Pancreas (tissue), 10 donors: ENCODE measurements around the gene MAP2K5. TPM values are rescaled to one million over a fixed set of nuclear protein-coding genes. Genes with fewer than 3 reads are reported as not detected.
A peak's percentile ranks its signal among the peaks of the same experiment; 100 is the strongest.

ENCODE experiments used
- ATAC-seq, 4 donors: fragments of 200-7000 bp; cut with Tn5 transposase; one replicate each; pipeline versions ENCODE4 v1.8.0 to v1.9.1; 2020; ENCODE audit warnings: mild to moderate bottlenecking in 4 of 4, moderate library complexity in 4 of 4
- DNase-seq, 6 donors: peaks; one replicate each; pipeline ENCODE4 v3.0.0-alpha.2; 2020
- FAIRE-seq: peaks from 2 replicates; lab custom pipeline; 2012; peaks lifted over from hg19 to GRCh38; lab: Jason Lieb, UNC
- H3K27ac ChIP-seq, 4 donors: fragments of 200-600 bp; sonication (generic); 1 replicate in 3 of 4; 2 replicates in 1 of 4; pipeline versions ENCODE4 v1.5.0 to v1.8.0; 2020
- H3K27me3 ChIP-seq, 4 donors: fragments of 200-600 bp; one replicate each; pipeline ENCODE4 v1.8.0; 2021
- H3K36me3 ChIP-seq, 3 donors: fragments of 200-600 bp; sonication (generic) in 1 of 3; one replicate each; pipeline versions ENCODE4 v1.5.0 to v1.8.0; 2020 to 2021
- H3K4me1 ChIP-seq, 3 donors: fragments of 200-600 bp; one replicate each; pipeline ENCODE4 v1.8.0; 2021
- H3K4me3 ChIP-seq, 4 donors: fragments of 200-600 bp; sonication (generic) in 2 of 4; one replicate each; pipeline versions ENCODE4 v1.5.0 to v1.8.0; 2020 to 2021
- H3K9me3 ChIP-seq, 4 donors: fragments of 200-600 bp; one replicate each; pipeline ENCODE4 v1.8.0; 2021
- WGBS, 2 donors: extraction: QIAGEN DNeasy Blood & Tissue Kit; methylation state at CpG; one replicate each; pipeline ENCODE4 v1.1.7; 2013; 5-methylcytosine and 5-hydroxymethylcytosine counted together
- intact Hi-C, 3 donors: fragments of 100-400 bp; cut with DNase I; formaldehyde crosslinking; loops; one replicate each; pipeline versions ENCODE4 v1.11.1 to v1.14.2; 2022
- polyA plus RNA-seq, 2 donors: library from polyadenylated mRNA; stranded (reverse); fragments of 200-250 nt; gene quantifications; one replicate each; pipeline ENCODE4 v1.2.3, GENCODE V29; 2013
- total RNA-seq, 6 donors: library from RNA; stranded (reverse); fragmentation: NEBNext Ultra II Directional in 4 of 6; extraction: Animal tissue kit (Norgen Biotek cat#: 25700) in 4 of 6; gene quantifications; one replicate each; pipeline versions ENCODE4 v1.2.1 to v1.2.4, GENCODE V29; 2021 to 2023
- TF ChIP-seq, protein P1 (sequence below), 4 donors: fragments of 200-600 bp; sonication (generic) in 3 of 4; IDR thresholded peaks; one replicate each; pipeline versions ENCODE4 v1.5.0 to v1.8.0; 2021; ENCODE audit warnings: antibody characterized with exemption in 4 of 4
- donor health status: healthy with polysubstance abuse.
- donor health status: DM: no; HTN: no; CAD: no; lungs with moderate emphysema.
- donor health status: DM: no; HTN: no; CAD: no.
- donor health status: control.
- donor health status: control.
- donor health status: Bipolar disorder and iron deficiency.
- donor health status: DM: yes; HTN: yes; CAD: no.
- donor health status: DM: no; HTN: no; CAD: no.
- donor health status: DM: no; HTN: no; CAD: no.
- donor health status: DM: yes; HTN: yes; CAD: no.

Gene MAP2K5
- total and polyA plus RNA-seq, 8 donors: 5.5 to 14.8 (median 10.0) TPM

DNA sequence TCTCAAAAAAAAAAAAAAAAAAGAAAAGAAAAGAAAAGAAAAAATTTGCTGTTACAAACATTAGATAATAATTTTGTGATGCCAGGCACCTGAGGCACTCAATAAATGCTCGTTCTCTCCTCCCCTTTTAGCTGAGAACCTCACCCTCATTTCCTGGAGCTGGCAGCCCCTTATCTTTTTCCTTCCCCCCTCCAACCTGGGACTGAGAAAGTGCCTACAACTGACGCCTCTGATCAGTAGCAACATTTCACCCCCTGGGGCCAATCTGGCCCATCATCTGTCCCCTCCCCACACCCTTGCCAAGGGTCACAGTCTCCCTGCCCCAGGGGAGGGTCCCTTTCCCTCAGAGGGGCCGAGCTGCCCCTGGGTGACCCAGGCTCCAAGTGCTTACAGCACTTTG, 309.9 kb downstream of the MAP2K5 start:
- DNase-seq: peak in 1 of 6 donors; percentile 3
- no peak for FAIRE-seq
- TF ChIP-seq, protein P1, sequence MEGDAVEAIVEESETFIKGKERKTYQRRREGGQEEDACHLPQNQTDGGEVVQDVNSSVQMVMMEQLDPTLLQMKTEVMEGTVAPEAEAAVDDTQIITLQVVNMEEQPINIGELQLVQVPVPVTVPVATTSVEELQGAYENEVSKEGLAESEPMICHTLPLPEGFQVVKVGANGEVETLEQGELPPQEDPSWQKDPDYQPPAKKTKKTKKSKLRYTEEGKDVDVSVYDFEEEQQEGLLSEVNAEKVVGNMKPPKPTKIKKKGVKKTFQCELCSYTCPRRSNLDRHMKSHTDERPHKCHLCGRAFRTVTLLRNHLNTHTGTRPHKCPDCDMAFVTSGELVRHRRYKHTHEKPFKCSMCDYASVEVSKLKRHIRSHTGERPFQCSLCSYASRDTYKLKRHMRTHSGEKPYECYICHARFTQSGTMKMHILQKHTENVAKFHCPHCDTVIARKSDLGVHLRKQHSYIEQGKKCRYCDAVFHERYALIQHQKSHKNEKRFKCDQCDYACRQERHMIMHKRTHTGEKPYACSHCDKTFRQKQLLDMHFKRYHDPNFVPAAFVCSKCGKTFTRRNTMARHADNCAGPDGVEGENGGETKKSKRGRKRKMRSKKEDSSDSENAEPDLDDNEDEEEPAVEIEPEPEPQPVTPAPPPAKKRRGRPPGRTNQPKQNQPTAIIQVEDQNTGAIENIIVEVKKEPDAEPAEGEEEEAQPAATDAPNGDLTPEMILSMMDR (IDR thresholded peaks at IDR 0.05): no peak

DNA sequence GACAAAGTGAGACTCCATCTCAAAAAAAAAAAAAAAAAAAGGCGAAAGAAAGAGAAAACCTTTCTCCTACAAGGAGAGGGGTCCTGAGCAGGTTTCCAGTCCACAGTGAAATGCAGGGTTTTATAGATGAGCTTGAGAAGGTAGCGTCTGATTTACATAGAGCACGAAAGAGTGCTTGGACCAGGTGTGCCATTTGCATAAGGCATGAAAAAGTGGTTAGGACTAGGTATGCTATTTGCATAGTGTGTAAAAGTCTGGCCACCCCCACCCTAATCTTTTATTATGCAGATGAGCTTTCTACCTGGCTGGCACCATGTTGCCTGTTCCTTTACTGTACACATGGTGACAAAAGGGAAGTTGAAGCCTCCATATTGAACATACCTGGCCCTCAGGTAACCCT, 311.0 kb downstream of the MAP2K5 start:
- Histone ChIP-seq H3K36me3 (no peaks in the 10 kb centered on the region), H3K27ac (no peak overlapping the region), H3K27me3 (no peaks in the 10 kb centered on the region), H3K4me3 (no peak overlapping the region), H3K9me3 (no peaks in the 10 kb centered on the region), H3K4me1 (no peaks in the 10 kb centered on the region)
- ATAC-seq: no peak
- DNase-seq: peak in 1 of 6 donors; percentile 7
- FAIRE-seq: no peak
- TF ChIP-seq, protein P1 (IDR thresholded peaks at IDR 0.05): no peak
- WGBS, 2 donors: 85 to 91% methylated on average over 2 to 3 of the region's 3 CpGs
- intact Hi-C loops: no loop called here

More for the DNA sequence above, 309.9 kb downstream of the MAP2K5 start:
- Histone ChIP-seq H3K27me3 (no peaks in the 10 kb centered on the region), H3K27ac (no peak overlapping the region), H3K4me1 (no peaks in the 10 kb centered on the region), H3K9me3 (no peaks in the 10 kb centered on the region), H3K36me3 (no peaks in the 10 kb centered on the region), H3K4me3 (no peak overlapping the region)
- intact Hi-C loops: no loop called here
- 60 to 62% methylated on average over 3 of the region's 3 CpGs for WGBS, 2 donors
- no peak for ATAC-seq

DNA sequence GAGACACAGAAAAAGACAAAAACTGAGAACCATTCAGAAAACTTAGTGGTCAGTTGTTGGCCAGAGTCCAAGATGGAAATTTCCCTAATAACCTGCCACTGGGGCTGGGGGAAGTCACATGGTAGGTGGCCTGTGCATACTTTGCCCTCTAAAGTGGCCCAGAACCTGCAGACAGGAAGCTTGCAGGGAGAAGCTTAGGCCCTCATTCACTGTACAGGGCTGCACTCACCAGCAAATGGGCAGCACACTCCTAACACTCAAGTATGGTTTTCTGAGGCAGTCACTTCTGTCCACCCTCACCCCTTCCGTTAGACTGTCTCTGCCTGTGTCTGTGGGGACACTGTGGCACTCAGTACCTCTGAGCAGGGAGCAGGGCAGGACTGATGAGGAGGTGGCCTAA, 311.9 kb downstream of the MAP2K5 start:
- Histone ChIP-seq H3K36me3 (no peaks in the 10 kb centered on the region), H3K9me3 (no peaks in the 10 kb centered on the region), H3K27ac (no peak overlapping the region), H3K4me3 (no peak overlapping the region), H3K4me1 (no peaks in the 10 kb centered on the region), H3K27me3 (no peaks in the 10 kb centered on the region)
- intact Hi-C loops: no loop called here
- ATAC-seq (no peak), DNase-seq (peak in 1 of 6 donors; percentile 5), FAIRE-seq (no peak)
- TF ChIP-seq, protein P1 (IDR thresholded peaks at IDR 0.05): no peak
- 88 to 100% methylated on average over 1 of the region's 1 CpG for WGBS, 2 donors

DNA sequence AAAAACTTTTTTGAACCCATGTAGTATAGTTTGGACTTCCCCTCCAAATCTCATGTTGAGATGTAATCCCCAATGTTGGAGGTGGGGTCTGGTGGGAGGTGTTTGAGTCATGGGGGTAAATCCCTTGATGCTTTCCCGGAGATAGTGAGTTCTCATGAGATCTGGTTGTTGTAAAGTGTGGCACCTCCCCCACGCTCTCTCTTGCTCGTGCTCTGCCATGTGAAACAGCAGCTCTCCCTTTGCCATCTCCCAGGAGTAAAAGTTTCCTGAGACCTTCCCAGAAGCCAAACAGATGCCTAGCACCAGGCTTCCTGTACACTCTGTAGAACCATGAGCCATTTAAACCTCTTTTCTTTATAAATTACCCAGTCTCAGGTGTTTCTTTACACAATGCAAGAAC, 313.3 kb downstream of the MAP2K5 start:
- Histone ChIP-seq H3K4me3 (no peak overlapping the region), H3K4me1 (no peaks in the 10 kb centered on the region), H3K36me3 (no peaks in the 10 kb centered on the region), H3K9me3 (no peaks in the 10 kb centered on the region), H3K27ac (no peak overlapping the region), H3K27me3 (no peaks in the 10 kb centered on the region)
- TF ChIP-seq, protein P1 (IDR thresholded peaks at IDR 0.05): no peak
- intact Hi-C loops: no loop called here
- no peak for ATAC-seq
- WGBS, 2 donors: 73 to 86% methylated on average over 3 of the region's 3 CpGs
- FAIRE-seq: no peak
- peak in 1 of 6 donors; percentile 2 for DNase-seq

Other genes with a start within 250 kb of the MAP2K5 start
- 1 to 10 TPM; 2.6 to 5.2 (median 3.3) TPM for gene C15orf61, start 21.6 kb upstream of the MAP2K5 start, total RNA-seq
- gene C15orf61, start 21.6 kb upstream of the MAP2K5 start, polyA plus RNA-seq: 1 to 10 TPM; 1.7 to 2.8 TPM